CD4-positive, alpha-beta memory T cell (primary cell): ENCODE measurements around the gene NANOS1. TPM values are rescaled to one million over a fixed set of nuclear protein-coding genes. Genes with fewer than 3 reads are reported as not detected.

Experiments used
- CTCF ChIA-PET: fragments of 350-600 bp; sonication (Branson Sonifier 250); formaldehyde crosslinking; loops from one replicate; lab custom pipeline; 2021; ENCODE audit warnings: inconsistent platforms; ENCODE audit not compliant: partially characterized antibody; lab: Charles Lee
- POLR2A ChIA-PET: fragments of 350-600 bp; sonication (Branson Sonifier 250); formaldehyde crosslinking; loops from one replicate; lab custom pipeline; 2021; ENCODE audit not compliant: partially characterized antibody; lab: Charles Lee
- DNase-seq, 5 donors: peaks; one replicate each; pipeline versions ENCODE4 v3.0.0 to v3.0.0-alpha.2; 2020 to 2022; ENCODE audit warnings: mixed read lengths in 1 of 5
- H3K27ac ChIP-seq: one replicate; pipeline ENCODE4 v1.7.0; 2013; ENCODE audit warnings: low read depth, low read length
- H3K27me3 ChIP-seq: 2 replicates; pipeline ENCODE4 v1.7.0; 2013; ENCODE audit warnings: mild to moderate bottlenecking, low read length, moderate library complexity; ENCODE audit not compliant: insufficient read depth
- H3K36me3 ChIP-seq: 2 replicates; pipeline ENCODE4 v1.7.0; 2013; ENCODE audit warnings: mild to moderate bottlenecking, low read length, moderate library complexity; ENCODE audit not compliant: insufficient read depth
- H3K4me1 ChIP-seq: 2 replicates; pipeline ENCODE4 v1.7.0; 2013; ENCODE audit warnings: mild to moderate bottlenecking, low read length, moderate library complexity; ENCODE audit not compliant: insufficient read depth
- H3K4me3 ChIP-seq, 2 donors: one replicate each; pipeline ENCODE4 v1.7.0; 2013; ENCODE audit warnings: low read length in 2 of 2, mild to moderate bottlenecking in 1 of 2
- H3K9me3 ChIP-seq, 2 donors: one replicate each; pipeline ENCODE4 v1.7.0; 2013; ENCODE audit warnings: low read length in 2 of 2, control low read depth in 1 of 2; ENCODE audit not compliant: control insufficient read depth in 1 of 2
- H3K27ac Mint-ChIP-seq, 7 donors: one replicate each; pipeline ENCODE4 v1.8.0; 2020 to 2021; ENCODE audit warnings: mixed read lengths in 7 of 7, mild to moderate bottlenecking in 6 of 7, inconsistent platforms in 3 of 7, moderate library complexity in 3 of 7
- H3K27me3 Mint-ChIP-seq, 2 donors: one replicate each; pipeline ENCODE4 v1.8.0; 2020 to 2021; ENCODE audit warnings: mixed read lengths in 2 of 2
- H3K36me3 Mint-ChIP-seq, 2 donors: one replicate each; pipeline ENCODE4 v1.8.0; 2020 to 2021; ENCODE audit warnings: mixed read lengths in 2 of 2, inconsistent platforms in 1 of 2, mild to moderate bottlenecking in 1 of 2
- H3K4me1 Mint-ChIP-seq, 4 donors: one replicate each; pipeline ENCODE4 v1.8.0; 2020 to 2021; ENCODE audit warnings: mixed read lengths in 4 of 4, mild to moderate bottlenecking in 1 of 4
- H3K4me3 Mint-ChIP-seq, 8 donors: one replicate each; pipeline ENCODE4 v1.8.0; 2020 to 2021; ENCODE audit warnings: mixed read lengths in 8 of 8, mild to moderate bottlenecking in 7 of 8, moderate library complexity in 6 of 8, inconsistent platforms in 3 of 8
- H3K9me3 Mint-ChIP-seq, 8 donors: one replicate each; pipeline ENCODE4 v1.8.0; 2020 to 2021; ENCODE audit warnings: mixed read lengths in 8 of 8, mild to moderate bottlenecking in 5 of 8, inconsistent platforms in 3 of 8, moderate library complexity in 1 of 8
- intact Hi-C: fragments of 100-400 bp; cut with micrococcal nuclease; formaldehyde crosslinking; loops from one replicate; pipeline ENCODE4 v1.15.1; 2023
- polyA plus RNA-seq, 2 donors: library from polyadenylated mRNA; unstranded; fragments of 300-500 nt; fragmentation: Illumina TruSeq; gene quantifications; one replicate each; pipeline ENCODE4 v1.2.3, GENCODE V29; 2021
- total RNA-seq, 2 experiments: library from RNA; stranded (reverse); gene quantifications; one replicate each; pipeline ENCODE4 v1.2.3, GENCODE V29; 2021

NANOS1 gene
- total and polyA plus RNA-seq, 4 experiments from 2014 or later: 0.11 to 0.64 (median 0.49) TPM; not detected in 1

DNA sequence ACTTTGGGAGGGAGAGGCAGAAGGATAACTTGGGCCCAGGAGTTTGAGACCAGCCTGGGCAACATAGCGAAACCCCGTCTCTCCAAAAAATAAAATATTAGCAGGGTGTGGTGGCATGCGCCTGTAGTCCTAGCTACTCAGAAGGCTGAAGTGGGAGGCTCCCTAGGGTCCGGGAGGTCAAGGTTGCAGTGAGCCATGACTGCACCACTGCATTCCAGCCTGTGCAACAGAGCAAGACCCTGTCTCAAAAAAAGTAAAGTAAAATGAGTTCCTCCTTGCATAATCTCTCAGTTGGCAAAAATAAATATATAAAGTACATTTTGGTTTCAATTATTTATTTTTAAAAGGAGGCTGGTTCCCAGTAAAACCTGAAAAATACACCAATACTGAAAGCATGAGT, 11.8 kb downstream of the NANOS1 start:
- no peaks in the 10 kb centered on the region for H3K9me3 ChIP-seq
- H3K9me3 Mint-ChIP-seq: peaks cover 0 to 2% (median 0%) of the 10 kb centered on the region in 8 donors
- peaks cover 4% of the 10 kb centered on the region for H3K4me1 ChIP-seq
- H3K27ac Mint-ChIP-seq: no peak overlapping the region
- CTCF ChIA-PET: no interaction called here
- peaks cover 65 to 85% of the 10 kb centered on the region in 2 donors for H3K36me3 Mint-ChIP-seq
- intact Hi-C loops: no loop called here
- no peak for DNase-seq
- H3K4me3 Mint-ChIP-seq: no peak overlapping the region
- no peaks in the 10 kb centered on the region for H3K27me3 ChIP-seq
- POLR2A ChIA-PET: no interaction called here
- H3K4me3 ChIP-seq: no peak overlapping the region
- H3K27ac ChIP-seq: no peak overlapping the region
- peaks cover 16 to 28% (median 22%) of the 10 kb centered on the region in 4 donors for H3K4me1 Mint-ChIP-seq
- H3K36me3 ChIP-seq: peaks cover 89% of the 10 kb centered on the region
- no peaks in the 10 kb centered on the region for H3K27me3 Mint-ChIP-seq

GRCh38 chr10:119042169-119042568, 12.7 kb downstream of the NANOS1 start:
- ChIA-PET POLR2A (no interaction called here), CTCF (no interaction called here)
- peaks cover 67 to 87% of the 10 kb centered on the region in 2 donors for H3K36me3 Mint-ChIP-seq
- Histone ChIP-seq H3K4me1 (peaks cover 4% of the 10 kb centered on the region), H3K27me3 (no peaks in the 10 kb centered on the region), H3K27ac (no peak overlapping the region), H3K36me3 (peaks cover 94% of the 10 kb centered on the region), H3K9me3 (no peaks in the 10 kb centered on the region), H3K4me3 (no peak overlapping the region)
- no peaks in the 10 kb centered on the region for H3K27me3 Mint-ChIP-seq
- H3K4me1 Mint-ChIP-seq: peaks cover 18 to 33% (median 22%) of the 10 kb centered on the region in 4 donors
- intact Hi-C loops: no loop called here
- DNase-seq: no peak
- H3K27ac Mint-ChIP-seq: peak overlapping the region in 3 of 7 donors; percentile 6 to 85 (median 70)
- H3K4me3 Mint-ChIP-seq: peak overlapping the region in 1 of 8 donors; percentile 34
- peaks cover 0 to 2% (median 0%) of the 10 kb centered on the region in 8 donors for H3K9me3 Mint-ChIP-seq

DNA sequence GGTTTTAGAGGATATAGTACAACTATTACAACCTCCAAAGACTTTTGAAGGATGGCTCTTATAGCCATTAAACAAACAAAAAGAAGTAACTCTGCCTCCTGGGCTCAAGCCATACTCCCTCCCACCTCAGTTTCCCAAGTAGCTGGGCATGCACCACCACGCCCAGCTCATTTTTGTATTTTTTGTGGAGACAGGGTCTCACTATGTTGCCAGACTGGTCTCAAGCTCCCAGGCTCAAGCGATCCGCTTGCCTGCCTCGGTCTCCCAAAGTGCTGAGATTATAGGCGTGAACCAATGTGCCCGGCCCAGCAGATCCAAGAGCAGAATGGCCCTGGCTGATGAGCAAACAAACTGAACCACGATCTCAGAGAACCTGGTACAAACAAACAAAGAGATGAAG, 16.0 kb downstream of the NANOS1 start:
- POLR2A ChIA-PET: no interaction called here
- CTCF ChIA-PET: no interaction called here

DNA sequence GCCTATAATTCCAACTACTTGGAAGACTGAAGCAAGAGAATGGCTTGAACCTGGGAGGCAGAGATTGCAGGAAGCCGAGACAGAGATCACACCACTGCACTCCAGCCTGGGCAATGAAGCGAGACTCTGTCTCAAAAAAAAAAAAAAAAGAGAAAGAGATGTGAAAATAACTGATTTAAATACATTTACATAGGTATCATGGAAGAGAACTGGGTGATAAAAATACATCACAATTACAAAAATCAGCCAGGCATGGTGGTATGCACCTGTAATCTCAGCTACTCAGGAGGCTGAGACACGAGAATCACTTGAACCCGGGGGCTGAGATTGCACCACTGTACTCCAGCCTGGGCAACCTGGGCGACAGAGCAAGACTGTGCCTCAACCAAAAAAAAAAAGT, 19.8 kb downstream of the NANOS1 start:
- H3K4me1 ChIP-seq: no peaks in the 10 kb centered on the region
- H3K4me3 ChIP-seq: no peak overlapping the region
- CTCF ChIA-PET: no interaction called here
- no peak for DNase-seq
- no peaks in the 10 kb centered on the region for H3K27me3 ChIP-seq
- peaks cover 96% of the 10 kb centered on the region for H3K36me3 ChIP-seq
- H3K27ac Mint-ChIP-seq: peak overlapping the region in 3 of 7 donors; percentile 11 to 73 (median 53)
- H3K9me3 Mint-ChIP-seq: no peaks in the 10 kb centered on the region
- H3K27ac ChIP-seq: no peak overlapping the region
- POLR2A ChIA-PET: no interaction called here
- no peaks in the 10 kb centered on the region for H3K9me3 ChIP-seq
- H3K4me1 Mint-ChIP-seq: peaks cover 11 to 43% (median 25%) of the 10 kb centered on the region in 4 donors
- intact Hi-C loops: no loop called here
- H3K36me3 Mint-ChIP-seq: peaks cover 78 to 83% of the 10 kb centered on the region in 2 donors
- H3K27me3 Mint-ChIP-seq: no peaks in the 10 kb centered on the region
- H3K4me3 Mint-ChIP-seq: no peak overlapping the region

More for the DNA sequence above, 16.0 kb downstream of the NANOS1 start:
- no peak overlapping the region for H3K4me3 Mint-ChIP-seq
- H3K27ac Mint-ChIP-seq: peak overlapping the region in 3 of 7 donors; percentile 39 to 76 (median 60)
- intact Hi-C loops: no loop called here
- no peak for DNase-seq
- H3K4me1 ChIP-seq: no peaks in the 10 kb centered on the region
- peaks cover 93% of the 10 kb centered on the region for H3K36me3 ChIP-seq
- H3K9me3 ChIP-seq: no peaks in the 10 kb centered on the region
- H3K27me3 Mint-ChIP-seq: no peaks in the 10 kb centered on the region
- H3K27me3 ChIP-seq: no peaks in the 10 kb centered on the region
- no peak overlapping the region for H3K27ac ChIP-seq
- peaks cover 69 to 86% of the 10 kb centered on the region in 2 donors for H3K36me3 Mint-ChIP-seq
- H3K9me3 Mint-ChIP-seq: peaks cover 0 to 2% (median 0%) of the 10 kb centered on the region in 8 donors
- H3K4me3 ChIP-seq: no peak overlapping the region
- peaks cover 16 to 41% (median 30%) of the 10 kb centered on the region in 4 donors for H3K4me1 Mint-ChIP-seq

GRCh38 chr10:119049777-119050176, 20.3 kb downstream of the NANOS1 start:
- Histone ChIP-seq H3K9me3 (no peaks in the 10 kb centered on the region), H3K36me3 (peaks cover 96% of the 10 kb centered on the region), H3K4me3 (no peak overlapping the region), H3K27me3 (no peaks in the 10 kb centered on the region), H3K4me1 (no peaks in the 10 kb centered on the region), H3K27ac (no peak overlapping the region)
- POLR2A ChIA-PET: no interaction called here
- H3K4me3 Mint-ChIP-seq: no peak overlapping the region
- peak overlapping the region in 3 of 7 donors; percentile 11 to 73 (median 53) for H3K27ac Mint-ChIP-seq
- no peaks in the 10 kb centered on the region for H3K9me3 Mint-ChIP-seq
- DNase-seq: no peak
- CTCF ChIA-PET: no interaction called here
- peaks cover 11 to 43% (median 25%) of the 10 kb centered on the region in 4 donors for H3K4me1 Mint-ChIP-seq
- no peaks in the 10 kb centered on the region for H3K27me3 Mint-ChIP-seq
- intact Hi-C loops: no loop called here
- H3K36me3 Mint-ChIP-seq: peaks cover 80 to 87% of the 10 kb centered on the region in 2 donors

GRCh38 chr10:119051775-119052174, 22.3 kb downstream of the NANOS1 start:
- Mint-ChIP-seq H3K9me3 (no peaks in the 10 kb centered on the region), H3K36me3 (peaks cover 79 to 85% of the 10 kb centered on the region in 2 donors), H3K27ac (peak overlapping the region in 1 of 7 donors; percentile 17), H3K4me1 (peaks cover 11 to 33% (median 19%) of the 10 kb centered on the region in 4 donors), H3K27me3 (no peaks in the 10 kb centered on the region), H3K4me3 (no peak overlapping the region)
- Histone ChIP-seq H3K36me3 (peaks cover 93% of the 10 kb centered on the region), H3K9me3 (no peaks in the 10 kb centered on the region), H3K4me3 (no peak overlapping the region), H3K27ac (no peak overlapping the region), H3K27me3 (no peaks in the 10 kb centered on the region), H3K4me1 (no peaks in the 10 kb centered on the region)
- no peak for DNase-seq
- intact Hi-C loops: no loop called here
- CTCF ChIA-PET: no interaction called here
- POLR2A ChIA-PET: no interaction called here

DNA sequence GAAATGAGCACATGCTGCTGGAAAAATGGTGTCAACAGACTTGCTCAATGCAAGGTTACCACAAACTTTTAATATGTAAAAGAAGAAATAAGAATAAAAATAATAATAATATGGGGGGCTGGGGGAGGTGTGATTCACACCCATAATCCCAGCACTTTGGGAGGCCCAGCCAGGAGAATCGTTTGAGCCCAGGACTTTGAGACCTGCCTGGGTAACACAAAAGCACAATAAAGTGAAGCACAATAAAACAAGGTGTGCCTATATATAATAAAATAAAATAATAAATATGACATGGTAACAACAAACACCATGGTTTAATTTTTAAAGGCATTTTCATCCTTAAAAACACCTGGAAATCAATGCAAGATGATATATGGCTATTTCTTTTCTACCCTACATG, 26.0 kb downstream of the NANOS1 start:
- DNase-seq: no peak
- H3K4me3 ChIP-seq: no peak overlapping the region
- no peaks in the 10 kb centered on the region for H3K9me3 Mint-ChIP-seq
- no peaks in the 10 kb centered on the region for H3K9me3 ChIP-seq
- H3K4me1 ChIP-seq: no peaks in the 10 kb centered on the region
- POLR2A ChIA-PET: no interaction called here
- no peak overlapping the region for H3K27ac ChIP-seq
- H3K27ac Mint-ChIP-seq: no peak overlapping the region
- peaks cover 81 to 89% of the 10 kb centered on the region in 2 donors for H3K36me3 Mint-ChIP-seq
- H3K27me3 Mint-ChIP-seq: no peaks in the 10 kb centered on the region
- intact Hi-C loops: no loop called here
- CTCF ChIA-PET: no interaction called here
- H3K36me3 ChIP-seq: peaks cover 95% of the 10 kb centered on the region
- no peaks in the 10 kb centered on the region for H3K27me3 ChIP-seq
- peaks cover 0 to 31% (median 11%) of the 10 kb centered on the region in 4 donors for H3K4me1 Mint-ChIP-seq
- no peak overlapping the region for H3K4me3 Mint-ChIP-seq
